CD14-positive monocyte (primary cell): ENCODE results near the gene MTARC2. TPM values are rescaled to one million over a fixed set of nuclear protein-coding genes. Genes with fewer than 3 reads are reported as not detected.

Experiments used
- DNase-seq, 3 donors: peaks; one replicate each; pipeline ENCODE4 v3.0.0-alpha.2; 2011 to 2022
- H2AFZ ChIP-seq: 2 replicates; pipeline ENCODE4 v1.6.0; 2012; ENCODE audit warnings: mild to moderate bottlenecking, low read depth, low read length, inconsistent platforms; ENCODE audit not compliant: insufficient read depth, poor library complexity, severe bottlenecking
- H3K27ac ChIP-seq, 2 donors: 1 replicate in 1 of 2; 2 replicates in 1 of 2; pipeline ENCODE4 v1.5.1; 2012 to 2013; ENCODE audit warnings: low read length in 2 of 2, control low read depth in 1 of 2, inconsistent platforms in 1 of 2, low read depth in 1 of 2, mild to moderate bottlenecking in 1 of 2
- H3K27me3 ChIP-seq, 2 donors: one replicate each; pipeline versions ENCODE4 v1.6.0 to v1.6.1; 2011 to 2013; ENCODE audit warnings: low read length in 2 of 2; ENCODE audit not compliant: control insufficient read depth in 2 of 2, insufficient read depth in 2 of 2
- H3K36me3 ChIP-seq, 2 donors: replicated peaks in 1 of 2; 1 replicate in 1 of 2; 2 replicates in 1 of 2; pipeline versions ENCODE4 v1.5.1 to v1.6.1; 2012 to 2013; ENCODE audit warnings: low read length in 2 of 2, control low read depth in 1 of 2, inconsistent platforms in 1 of 2, mild to moderate bottlenecking in 1 of 2; ENCODE audit not compliant: insufficient read depth in 2 of 2, control insufficient read depth in 1 of 2
- H3K4me1 ChIP-seq, 2 donors: 1 replicate in 1 of 2; 2 replicates in 1 of 2; pipeline versions ENCODE4 v1.5.1 to v1.6.1; 2012 to 2013; ENCODE audit warnings: low read length in 2 of 2, control low read depth in 1 of 2, inconsistent platforms in 1 of 2, mild to moderate bottlenecking in 1 of 2, moderate library complexity in 1 of 2; ENCODE audit not compliant: insufficient read depth in 2 of 2, control insufficient read depth in 1 of 2
- H3K4me2 ChIP-seq: replicated peaks from 2 replicates; pipeline ENCODE3; 2012; ENCODE audit warnings: low read length, moderate library complexity, mild to moderate bottlenecking; ENCODE audit not compliant: poor library complexity, severe bottlenecking; ENCODE audit errors: extremely low read depth
- H3K4me3 ChIP-seq, 3 experiments: fragments of 200-600 bp in 1 of 3; sonication (generic) in 1 of 3; replicated peaks in 1 of 3; 1 replicate in 2 of 3; 2 replicates in 1 of 3; pipeline ENCODE4 v1.5.1; 2011 to 2013; ENCODE audit warnings: low read length in 3 of 3, mild to moderate bottlenecking in 3 of 3, control low read depth in 2 of 3, low read depth in 2 of 3, inconsistent platforms in 1 of 3, moderate library complexity in 1 of 3
- H3K79me2 ChIP-seq: 2 replicates; pipeline ENCODE4 v1.6.0; 2012; ENCODE audit warnings: mild to moderate bottlenecking, control low read depth, inconsistent platforms, low read length, moderate library complexity; ENCODE audit not compliant: insufficient read depth
- H3K9ac ChIP-seq: 2 replicates; pipeline ENCODE4 v1.6.0; 2017; ENCODE audit warnings: low read length, mild to moderate bottlenecking; ENCODE audit not compliant: insufficient read depth, poor library complexity, severe bottlenecking
- H3K9me3 ChIP-seq, 2 donors: replicated peaks in 1 of 2; 1 replicate in 1 of 2; 2 replicates in 1 of 2; pipeline versions ENCODE4 v1.5.1 to v1.6.1; 2012 to 2013; ENCODE audit warnings: low read length in 2 of 2, control low read depth in 1 of 2; ENCODE audit not compliant: control insufficient read depth in 1 of 2, insufficient read depth in 1 of 2
- H4K20me1 ChIP-seq: 2 replicates; pipeline ENCODE4 v1.6.0; 2012; ENCODE audit warnings: mild to moderate bottlenecking, low read length, control low read depth, moderate library complexity; ENCODE audit not compliant: insufficient read depth
- H3K27ac Mint-ChIP-seq, 7 donors: one replicate each; pipeline ENCODE4 v1.8.0; 2020; ENCODE audit warnings: mild to moderate bottlenecking in 7 of 7, mixed read lengths in 7 of 7, moderate library complexity in 6 of 7, inconsistent platforms in 2 of 7
- H3K27me3 Mint-ChIP-seq, 3 donors: one replicate each; pipeline ENCODE4 v1.8.0; 2021 to 2022; ENCODE audit warnings: low read depth in 3 of 3, mild to moderate bottlenecking in 3 of 3, mixed read lengths in 3 of 3, moderate library complexity in 3 of 3, inconsistent platforms in 1 of 3
- H3K36me3 Mint-ChIP-seq, 2 donors: one replicate each; pipeline ENCODE4 v1.8.0; 2020; ENCODE audit warnings: mixed read lengths in 2 of 2, inconsistent platforms in 1 of 2, mild to moderate bottlenecking in 1 of 2
- H3K4me1 Mint-ChIP-seq: one replicate; pipeline ENCODE4 v1.8.0; 2020; ENCODE audit warnings: mild to moderate bottlenecking, mixed read lengths
- H3K4me3 Mint-ChIP-seq, 2 donors: one replicate each; pipeline ENCODE4 v1.8.0; 2020; ENCODE audit warnings: mild to moderate bottlenecking in 2 of 2, mixed read lengths in 2 of 2, moderate library complexity in 1 of 2
- H3K9me3 Mint-ChIP-seq, 7 donors: one replicate each; pipeline ENCODE4 v1.8.0; 2020 to 2022; ENCODE audit warnings: mixed read lengths in 7 of 7, mild to moderate bottlenecking in 6 of 7, moderate library complexity in 6 of 7, inconsistent platforms in 2 of 7
- CTCF ChIP-seq: fragments of 200-600 bp; IDR thresholded peaks from one replicate; pipeline ENCODE4 v1.8.0; 2022; ENCODE audit warnings: antibody characterized with exemption, mild to moderate bottlenecking
- WGBS: methylation state at CpG from one replicate; pipeline ENCODE4 v1.1.5; 2013; ENCODE audit warnings: missing lambda C conversion rate; ENCODE audit not compliant: insufficient coverage; 5-methylcytosine and 5-hydroxymethylcytosine counted together
- intact Hi-C, 2 donors: fragments of 100-400 bp; cut with micrococcal nuclease; formaldehyde crosslinking; loops; one replicate each; pipeline versions ENCODE4 v1.15.0 to v1.15.1; 2023
- polyA plus RNA-seq, 3 donors: library from polyadenylated mRNA; depleted of rRNA in 1 of 3; unstranded in 2 of 3; stranded (reverse) in 1 of 3; fragments of 300-500 nt in 2 of 3; fragments of >200 nt in 1 of 3; fragmentation: Illumina TruSeq in 2 of 3; gene quantifications; 1 replicate in 2 of 3; 2 replicates in 1 of 3; pipeline ENCODE4 v1.2.3, GENCODE V29; 2012 to 2021

The MTARC2 gene
- polyA plus RNA-seq, 3 donors, result 0.29 to 0.81 (median 0.56) TPM

- Mint-ChIP-seq H3K9me3 (no peaks in the 10 kb centered on the region), H3K27ac (peak overlapping the region in 6 of 7 donors; percentile 25 to 86 (median 60)), H3K4me1 (peaks cover 29% of the 10 kb centered on the region), H3K27me3 (peaks cover 1 to 7% (median 3%) of the 10 kb centered on the region in 3 donors), H3K4me3 (peak overlapping the region in 1 of 2 donors; percentile 55), H3K36me3 (peaks cover 0 to 4% of the 10 kb centered on the region in 2 donors)
- H2AFZ ChIP-seq, result peak overlapping the region; percentile 24
- TF ChIP-seq CTCF, result no peak
- peak in 2 of 3 donors; percentile 26 to 48 for DNase-seq
- 8% methylated on average over 2 of the region's 5 CpGs for WGBS
- H3K79me2 ChIP-seq, result no peaks in the 10 kb centered on the region
- H3K36me3 ChIP-seq, result no peaks in the 10 kb centered on the region
- peak overlapping the region; percentile 1 for H3K9ac ChIP-seq
- no peaks in the 10 kb centered on the region for H4K20me1 ChIP-seq
- H3K9me3 ChIP-seq, result no peaks in the 10 kb centered on the region
- peak overlapping the region; percentile 18 to 58 for H3K27ac ChIP-seq
- H3K4me1 ChIP-seq, result peaks cover 26 to 30% of the 10 kb centered on the region in 2 donors
- H3K4me2 ChIP-seq, result peak overlapping the region; percentile 17
- H3K4me3 ChIP-seq, result no peak overlapping the region
- H3K27me3 ChIP-seq, result no peaks in the 10 kb centered on the region
- intact Hi-C loops, result no loop called here
These were observed 20.0 kb downstream of the MTARC2 start for GRCh38 chr1:220768126-220768601.

DNA sequence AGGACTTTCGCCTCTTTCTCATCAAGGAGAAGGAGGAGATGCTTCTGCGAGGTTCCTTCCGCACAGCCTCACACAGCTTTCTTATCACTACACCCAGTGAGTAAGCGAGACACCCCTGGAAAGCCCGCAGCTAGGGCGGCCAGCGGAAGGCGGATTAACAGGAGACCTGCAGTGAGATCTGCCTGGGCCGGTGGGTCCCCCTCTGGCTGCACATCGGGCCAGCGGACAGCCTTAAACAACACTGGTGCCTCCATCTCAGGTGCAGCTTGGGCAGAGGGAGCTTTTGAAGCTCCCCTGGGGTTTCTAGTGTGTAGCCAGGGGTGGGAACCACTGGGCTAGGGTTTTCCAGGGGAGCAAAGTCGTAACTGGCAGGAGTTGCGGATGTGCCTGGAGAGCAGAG is 21.1 kb downstream of the MTARC2 start:
- H3K36me3 Mint-ChIP-seq, result peaks cover 0 to 4% of the 10 kb centered on the region in 2 donors
- no peak for DNase-seq
- H2AFZ ChIP-seq, result peak overlapping the region; percentile 24
- H3K27me3 Mint-ChIP-seq, result peaks cover 0 to 5% (median 3%) of the 10 kb centered on the region in 3 donors
- no peak overlapping the region for H3K4me3 Mint-ChIP-seq
- no peaks in the 10 kb centered on the region for H3K27me3 ChIP-seq
- no peaks in the 10 kb centered on the region for H3K79me2 ChIP-seq
- H3K4me2 ChIP-seq, result no peak overlapping the region
- no peak overlapping the region for H3K4me3 ChIP-seq
- intact Hi-C loops, result no loop called here
- peak overlapping the region in 2 of 7 donors; percentile 62 to 74 for H3K27ac Mint-ChIP-seq
- no peaks in the 10 kb centered on the region for H3K9me3 Mint-ChIP-seq
- H3K9me3 ChIP-seq, result no peaks in the 10 kb centered on the region
- H4K20me1 ChIP-seq, result no peaks in the 10 kb centered on the region
- H3K9ac ChIP-seq, result peak overlapping the region; percentile 1
- peaks cover 26 to 30% of the 10 kb centered on the region in 2 donors for H3K4me1 ChIP-seq
- no peaks in the 10 kb centered on the region for H3K36me3 ChIP-seq
- no peak for TF ChIP-seq CTCF
- peak overlapping the region in 1 of 2 donors; percentile 58 for H3K27ac ChIP-seq
- 98% methylated on average over 10 of the region's 13 CpGs for WGBS
- peaks cover 29% of the 10 kb centered on the region for H3K4me1 Mint-ChIP-seq
